H9 (cell line): ENCODE data around the gene SFMBT2. TPM values are rescaled to one million over a fixed set of nuclear protein-coding genes. Genes with fewer than 3 reads are reported as not detected.

Experiments used
- DNase-seq: peaks from one replicate; pipeline ENCODE4 v3.0.0-alpha.2; 2017
- H2AFZ ChIP-seq: one replicate; pipeline ENCODE4 v1.6.1; 2013; ENCODE audit warnings: mild to moderate bottlenecking, low read length, control low read depth, moderate library complexity
- H2AK5ac ChIP-seq: 2 replicates; pipeline ENCODE4 v1.6.1; 2013; ENCODE audit warnings: low read length, control low read depth, mixed read lengths; ENCODE audit not compliant: insufficient read length
- H2BK120ac ChIP-seq: one replicate; pipeline ENCODE4 v1.6.1; 2013; ENCODE audit warnings: low read depth, mild to moderate bottlenecking, low read length, control low read depth, inconsistent platforms; ENCODE audit not compliant: poor library complexity, severe bottlenecking
- H2BK12ac ChIP-seq: 2 replicates; pipeline ENCODE4 v1.6.1; 2013; ENCODE audit warnings: low read length, control low read depth, mixed read lengths, low read depth; ENCODE audit not compliant: insufficient read length
- H2BK15ac ChIP-seq: 2 replicates; pipeline ENCODE4 v1.6.1; 2013; ENCODE audit warnings: low read depth, low read length, control low read depth
- H2BK20ac ChIP-seq: one replicate; pipeline ENCODE4 v1.6.1; 2013; ENCODE audit warnings: low read depth, mild to moderate bottlenecking, low read length, control low read depth, inconsistent platforms; ENCODE audit not compliant: poor library complexity, severe bottlenecking
- H2BK5ac ChIP-seq: 2 replicates; pipeline ENCODE4 v1.6.1; 2013; ENCODE audit warnings: low read length, control low read depth, mixed read lengths; ENCODE audit not compliant: insufficient read length
- H3K14ac ChIP-seq: 2 replicates; pipeline ENCODE4 v1.6.1; 2013; ENCODE audit warnings: low read length, control low read depth; ENCODE audit not compliant: insufficient read depth
- H3K18ac ChIP-seq: 2 replicates; pipeline ENCODE4 v1.6.1; 2013; ENCODE audit warnings: low read depth, mild to moderate bottlenecking, mixed read lengths, low read length, control low read depth; ENCODE audit not compliant: insufficient read length
- H3K23ac ChIP-seq: 2 replicates; pipeline ENCODE4 v1.6.1; 2013; ENCODE audit warnings: low read length, control low read depth, mixed read lengths, low read depth; ENCODE audit not compliant: insufficient read length
- H3K23me2 ChIP-seq: 2 replicates; pipeline ENCODE4 v1.6.1; 2013; ENCODE audit warnings: low read depth, mild to moderate bottlenecking, mixed read lengths, low read length, control low read depth; ENCODE audit not compliant: insufficient read length, poor library complexity, severe bottlenecking
- H3K27ac ChIP-seq: 2 replicates; pipeline ENCODE4 v1.5.1; 2013; ENCODE audit warnings: low read length, control low read depth, mixed read lengths, low read depth; ENCODE audit not compliant: insufficient read length
- H3K27me3 ChIP-seq: 2 replicates; pipeline ENCODE4 v1.6.1; 2013; ENCODE audit warnings: low read length, control low read depth, inconsistent platforms; ENCODE audit not compliant: insufficient read depth
- H3K4ac ChIP-seq: 2 replicates; pipeline ENCODE4 v1.6.1; 2013; ENCODE audit warnings: low read depth, mild to moderate bottlenecking, control low read depth, inconsistent platforms, low read length, moderate library complexity
- H3K4me1 ChIP-seq: 2 replicates; pipeline ENCODE4 v1.6.1; 2013; ENCODE audit warnings: low read length, control low read depth, inconsistent platforms; ENCODE audit not compliant: insufficient read depth
- H3K4me2 ChIP-seq: 2 replicates; pipeline ENCODE4 v1.6.1; 2013; ENCODE audit warnings: low read length, control low read depth, mixed read lengths; ENCODE audit not compliant: insufficient read length, insufficient read depth
- H3K56ac ChIP-seq: 2 replicates; pipeline ENCODE4 v1.6.1; 2013; ENCODE audit warnings: low read depth, mild to moderate bottlenecking, mixed read lengths, low read length, control low read depth; ENCODE audit not compliant: insufficient read length
- H3K79me1 ChIP-seq: 2 replicates; pipeline ENCODE4 v1.6.1; 2013; ENCODE audit warnings: low read depth, mild to moderate bottlenecking, moderate library complexity, low read length, control low read depth, inconsistent platforms; ENCODE audit not compliant: insufficient read depth, poor library complexity, severe bottlenecking
- H3K79me2 ChIP-seq: 2 replicates; pipeline ENCODE4 v1.6.1; 2013; ENCODE audit warnings: low read length, control low read depth, inconsistent platforms; ENCODE audit not compliant: insufficient read depth
- H3K9ac ChIP-seq: 2 replicates; pipeline ENCODE4 v1.6.1; 2013; ENCODE audit warnings: low read length, control low read depth, mixed read lengths; ENCODE audit not compliant: insufficient read length; ENCODE audit errors: extremely low read depth
- H3K9me3 ChIP-seq: one replicate; pipeline ENCODE4 v1.6.1; 2013; ENCODE audit warnings: low read depth, low read length, inconsistent platforms; ENCODE audit not compliant: control insufficient read depth
- H3T11ph ChIP-seq: one replicate; pipeline ENCODE4 v1.6.1; 2013; ENCODE audit warnings: mild to moderate bottlenecking, low read length, control low read depth, inconsistent platforms
- H4K20me1 ChIP-seq: one replicate; pipeline ENCODE4 v1.6.1; 2013; ENCODE audit not compliant: control insufficient read depth, insufficient read length, insufficient read depth
- H4K5ac ChIP-seq: 2 replicates; pipeline ENCODE4 v1.6.1; 2013; ENCODE audit warnings: low read depth, mild to moderate bottlenecking, mixed read lengths, low read length, control low read depth; ENCODE audit not compliant: insufficient read length
- H4K8ac ChIP-seq: replicated peaks from 2 replicates; pipeline ENCODE4 v1.6.1; 2013; ENCODE audit warnings: low read length, control low read depth, mixed read lengths, low read depth; ENCODE audit not compliant: insufficient read length
- H4K91ac ChIP-seq: 2 replicates; pipeline ENCODE4 v1.6.1; 2013; ENCODE audit warnings: low read depth, mild to moderate bottlenecking, moderate library complexity, mixed read lengths, low read length, control low read depth; ENCODE audit not compliant: insufficient read length
- H3K27ac Mint-ChIP-seq, 3 experiments: 2 replicates in 2 of 3; 3 replicates in 1 of 3; pipeline ENCODE4 v1.8.0; 2020 to 2021; ENCODE audit warnings: mixed read lengths in 3 of 3, mild to moderate bottlenecking in 1 of 3, moderate library complexity in 1 of 3
- H3K27me3 Mint-ChIP-seq: 2 replicates; pipeline ENCODE4 v1.8.0; 2021; ENCODE audit warnings: low read depth, mild to moderate bottlenecking, moderate library complexity, mixed read lengths
- H3K36me3 Mint-ChIP-seq, 3 experiments: 2 replicates in 2 of 3; 3 replicates in 1 of 3; pipeline ENCODE4 v1.8.0; 2020 to 2021; ENCODE audit warnings: low read depth in 3 of 3, mixed read lengths in 3 of 3; ENCODE audit not compliant: insufficient read depth in 1 of 3
- H3K4me1 Mint-ChIP-seq, 2 experiments: 2 replicates each; pipeline ENCODE4 v1.8.0; 2020; ENCODE audit warnings: mixed read lengths in 2 of 2
- H3K4me3 Mint-ChIP-seq, 2 experiments: 2 replicates in 1 of 2; 3 replicates in 1 of 2; pipeline ENCODE4 v1.8.0; 2020 to 2021; ENCODE audit warnings: mild to moderate bottlenecking in 2 of 2, mixed read lengths in 2 of 2, moderate library complexity in 1 of 2
- H3K9me3 Mint-ChIP-seq, 2 experiments: 2 replicates in 1 of 2; 3 replicates in 1 of 2; pipeline ENCODE4 v1.8.0; 2020; ENCODE audit warnings: mild to moderate bottlenecking in 2 of 2, mixed read lengths in 2 of 2, moderate library complexity in 1 of 2
- WGBS: extraction: QIAGEN DNeasy Blood & Tissue Kit; methylation state at CpG from one replicate; pipeline ENCODE4 v1.1.7; 2013; ENCODE audit warnings: missing lambda C conversion rate, low lambda C conversion rate, mixed read lengths; ENCODE audit not compliant: insufficient read length; ENCODE audit errors: extremely low coverage; 5-methylcytosine and 5-hydroxymethylcytosine counted together
- total RNA-seq: library from RNA; stranded (reverse); gene quantifications from 2 replicates; pipeline ENCODE4 v1.2.1, GENCODE V29; 2021
- TF ChIP-seq, protein P1 (sequence below): fragments of 200-600 bp; sonication (generic); conservative IDR thresholded peaks from 3 replicates; pipeline ENCODE4 v1.8.0; 2021; ENCODE audit warnings: antibody characterized with exemption, mild to moderate bottlenecking

SFMBT2 gene
- total RNA-seq, 1 experiment from 2014 or later = 5.3 TPM

DNA sequence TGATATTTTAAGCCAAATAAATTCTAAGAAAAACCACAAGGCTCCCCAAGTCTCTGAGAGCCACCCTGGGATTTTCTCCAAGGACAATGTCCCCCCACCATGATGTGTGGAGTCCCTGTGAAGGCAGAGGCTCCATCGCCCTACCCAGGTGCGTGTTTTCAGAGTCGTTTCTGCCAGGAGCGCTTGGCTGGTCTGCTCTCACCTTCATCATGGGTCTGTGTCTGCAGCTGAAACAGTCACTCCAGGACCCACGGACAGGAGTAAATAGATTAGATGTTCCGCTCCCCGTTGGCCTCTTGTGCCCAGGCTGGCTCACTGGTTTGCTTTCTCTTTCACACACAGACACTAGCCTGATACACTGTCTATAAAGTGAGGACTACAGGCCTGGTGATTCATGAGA is 217.5 kb downstream of the SFMBT2 start:
- H4K5ac ChIP-seq = no peak overlapping the region
- H3K14ac ChIP-seq = no peak overlapping the region
- H3T11ph ChIP-seq = no peak overlapping the region
- no peaks in the 10 kb centered on the region for H3K9me3 ChIP-seq
- no peak overlapping the region for H3K56ac ChIP-seq
- H2BK12ac ChIP-seq = no peak overlapping the region
- no peaks in the 10 kb centered on the region for H3K23me2 ChIP-seq
- H3K36me3 Mint-ChIP-seq = peaks cover 16 to 37% (median 31%) of the 10 kb centered on the region in 3 experiments
- H3K4me1 ChIP-seq = no peaks in the 10 kb centered on the region
- H3K27ac ChIP-seq = no peak overlapping the region
- no peaks in the 10 kb centered on the region; the same call in 1 of the 2 replicates for H3K27me3 Mint-ChIP-seq
- TF ChIP-seq, protein P1, sequence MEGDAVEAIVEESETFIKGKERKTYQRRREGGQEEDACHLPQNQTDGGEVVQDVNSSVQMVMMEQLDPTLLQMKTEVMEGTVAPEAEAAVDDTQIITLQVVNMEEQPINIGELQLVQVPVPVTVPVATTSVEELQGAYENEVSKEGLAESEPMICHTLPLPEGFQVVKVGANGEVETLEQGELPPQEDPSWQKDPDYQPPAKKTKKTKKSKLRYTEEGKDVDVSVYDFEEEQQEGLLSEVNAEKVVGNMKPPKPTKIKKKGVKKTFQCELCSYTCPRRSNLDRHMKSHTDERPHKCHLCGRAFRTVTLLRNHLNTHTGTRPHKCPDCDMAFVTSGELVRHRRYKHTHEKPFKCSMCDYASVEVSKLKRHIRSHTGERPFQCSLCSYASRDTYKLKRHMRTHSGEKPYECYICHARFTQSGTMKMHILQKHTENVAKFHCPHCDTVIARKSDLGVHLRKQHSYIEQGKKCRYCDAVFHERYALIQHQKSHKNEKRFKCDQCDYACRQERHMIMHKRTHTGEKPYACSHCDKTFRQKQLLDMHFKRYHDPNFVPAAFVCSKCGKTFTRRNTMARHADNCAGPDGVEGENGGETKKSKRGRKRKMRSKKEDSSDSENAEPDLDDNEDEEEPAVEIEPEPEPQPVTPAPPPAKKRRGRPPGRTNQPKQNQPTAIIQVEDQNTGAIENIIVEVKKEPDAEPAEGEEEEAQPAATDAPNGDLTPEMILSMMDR = no peak
- no peaks in the 10 kb centered on the region for H3K27me3 ChIP-seq
- H2BK20ac ChIP-seq = no peak overlapping the region
- no peak overlapping the region for H3K4me3 Mint-ChIP-seq
- H3K18ac ChIP-seq = no peak overlapping the region
- no peak overlapping the region for H3K4me2 ChIP-seq
- H2BK15ac ChIP-seq = no peak overlapping the region
- no peak overlapping the region for H3K4ac ChIP-seq
- no peak overlapping the region for H2AK5ac ChIP-seq
- H4K8ac ChIP-seq = no peak overlapping the region
- peaks cover 7 to 10% of the 10 kb centered on the region in 2 experiments for H3K4me1 Mint-ChIP-seq
- DNase-seq = no peak
- H2BK5ac ChIP-seq = no peak overlapping the region
- H2AFZ ChIP-seq = no peak overlapping the region
- H3K9me3 Mint-ChIP-seq = peaks cover 5 to 6% of the 10 kb centered on the region in 2 experiments; a peak in 3 of 5 replicates
- H3K79me1 ChIP-seq = no peaks in the 10 kb centered on the region
- no CpG with 5 or more reads among the region's 7 CpGs for WGBS
- H4K20me1 ChIP-seq = no peaks in the 10 kb centered on the region
- no peak overlapping the region for H4K91ac ChIP-seq
- no peak overlapping the region for H3K23ac ChIP-seq
- no peak overlapping the region for H2BK120ac ChIP-seq
- no peak overlapping the region for H3K9ac ChIP-seq
- H3K27ac Mint-ChIP-seq = peak overlapping the region in 1 of 3 experiments; percentile 13; a peak in 2 of 7 replicates
- no peaks in the 10 kb centered on the region for H3K79me2 ChIP-seq
